H1 (cell line): ENCODE results near the gene CRYAB. TPM values are rescaled to one million over a fixed set of nuclear protein-coding genes. Genes with fewer than 3 reads are reported as not detected.

Source experiments
- CTCF ChIA-PET: fragments of 300-600 bp; sonication (Branson Sonifier 250); formaldehyde crosslinking; loops from one replicate; lab custom pipeline; 2021; ENCODE audit not compliant: partially characterized antibody; lab: Charles Lee
- POLR2A ChIA-PET: fragments of 300-600 bp; sonication (Branson Sonifier 250); formaldehyde crosslinking; loops from one replicate; lab custom pipeline; 2021; ENCODE audit warnings: inconsistent platforms; ENCODE audit not compliant: partially characterized antibody; lab: Charles Lee
- DNase-seq, 2 experiments: peaks; one replicate each; pipeline versions ENCODE4 v3.0.0 to v3.0.0-alpha.2; 2010 to 2022; ENCODE audit warnings: low spot score in 2 of 2, low read depth in 1 of 2, mixed read lengths in 1 of 2
- FAIRE-seq: peaks from 2 replicates; lab custom pipeline; 2011; peaks lifted over from hg19 to GRCh38; lab: Jason Lieb, UNC
- H2AFZ ChIP-seq: 2 replicates; pipeline ENCODE4 v1.8.1; 2012; ENCODE audit warnings: low read length, inconsistent platforms
- H2AK5ac ChIP-seq: 2 replicates; pipeline ENCODE4 v1.6.1; 2013; ENCODE audit warnings: low read depth, low read length
- H2BK120ac ChIP-seq: replicated peaks from 2 replicates; pipeline ENCODE3; 2013; ENCODE audit warnings: low read depth, low read length, inconsistent platforms
- H2BK12ac ChIP-seq: 2 replicates; pipeline ENCODE4 v1.6.1; 2013; ENCODE audit warnings: low read depth, low read length
- H2BK15ac ChIP-seq: 2 replicates; pipeline ENCODE4 v1.6.1; 2013; ENCODE audit warnings: low read length
- H2BK20ac ChIP-seq: 2 replicates; pipeline ENCODE4 v1.6.1; 2013; ENCODE audit warnings: low read length
- H2BK5ac ChIP-seq: 2 replicates; pipeline ENCODE4 v1.6.1; 2013; ENCODE audit warnings: low read depth, low read length
- H3K14ac ChIP-seq: 2 replicates; pipeline ENCODE4 v1.6.1; 2013; ENCODE audit warnings: inconsistent platforms; ENCODE audit not compliant: insufficient read length
- H3K18ac ChIP-seq: 2 replicates; pipeline ENCODE4 v1.6.1; 2013; ENCODE audit warnings: low read length; ENCODE audit errors: extremely low read depth
- H3K23ac ChIP-seq: 2 replicates; pipeline ENCODE4 v1.6.1; 2013; ENCODE audit warnings: inconsistent platforms; ENCODE audit not compliant: insufficient read length
- H3K23me2 ChIP-seq: 2 replicates; pipeline ENCODE4 v1.6.1; 2013; ENCODE audit warnings: low read depth, low read length
- H3K27ac ChIP-seq: 2 replicates; pipeline ENCODE4 v1.6.1; 2011; ENCODE audit warnings: low read depth, low read length, inconsistent platforms
- H3K27me3 ChIP-seq, 4 experiments: replicated peaks in 1 of 4; 1 replicate in 1 of 4; 2 replicates in 3 of 4; pipeline versions ENCODE4 v1.6.1 to v1.8.1; 2011 to 2013; ENCODE audit warnings: low read length in 3 of 4, mild to moderate bottlenecking in 3 of 4, inconsistent platforms in 2 of 4, mixed read lengths in 2 of 4, moderate library complexity in 1 of 4; ENCODE audit not compliant: control insufficient read depth in 3 of 4, insufficient read depth in 3 of 4; ENCODE audit errors: extremely low read depth in 1 of 4
- H3K36me3 ChIP-seq, 4 experiments: 2 replicates each; pipeline versions ENCODE4 v1.6.1 to v1.8.1; 2011 to 2013; ENCODE audit warnings: mild to moderate bottlenecking in 4 of 4, low read length in 3 of 4, moderate library complexity in 2 of 4, control low read depth in 1 of 4, inconsistent platforms in 1 of 4; ENCODE audit not compliant: insufficient read depth in 4 of 4, control insufficient read depth in 2 of 4
- H3K4ac ChIP-seq: replicated peaks from 2 replicates; pipeline ENCODE3; 2013; ENCODE audit warnings: low read length, low read depth, mixed read lengths, inconsistent platforms; ENCODE audit not compliant: insufficient read length
- H3K4me1 ChIP-seq, 4 experiments: replicated peaks in 1 of 4; 1 replicate in 1 of 4; 2 replicates in 3 of 4; pipeline versions ENCODE4 v1.6.1 to v1.8.1; 2011 to 2013; ENCODE audit warnings: low read length in 3 of 4, inconsistent platforms in 2 of 4, mixed read lengths in 1 of 4; ENCODE audit not compliant: insufficient read depth in 4 of 4, control insufficient read depth in 3 of 4
- H3K4me2 ChIP-seq, 2 experiments: 2 replicates each; pipeline versions ENCODE4 v1.6.1 to v1.8.1; 2011 to 2013; ENCODE audit warnings: low read depth in 2 of 2, low read length in 2 of 2, control low read depth in 1 of 2, inconsistent platforms in 1 of 2, mild to moderate bottlenecking in 1 of 2; ENCODE audit not compliant: insufficient read depth in 1 of 2
- H3K4me3 ChIP-seq, 4 experiments: fragments of 200-600, 300-600 bp in 1 of 4; sonication (generic), shearing (Covaris generic), sonication (Bioruptor Twin) in 1 of 4; 2 replicates each; pipeline versions ENCODE4 v1.5.1 to v1.8.1; 2011 to 2016; ENCODE audit warnings: low read length in 4 of 4, low read depth in 3 of 4, control low read depth in 2 of 4, inconsistent platforms in 2 of 4, mild to moderate bottlenecking in 2 of 4, mixed read lengths in 1 of 4, moderate library complexity in 1 of 4; ENCODE audit not compliant: insufficient read depth in 2 of 4; ENCODE audit errors: extremely low read depth in 1 of 4
- H3K56ac ChIP-seq: replicated peaks from 2 replicates; pipeline ENCODE3; 2013; ENCODE audit warnings: low read depth, mild to moderate bottlenecking, mixed read lengths, low read length, inconsistent platforms; ENCODE audit not compliant: insufficient read length
- H3K79me1 ChIP-seq: 2 replicates; pipeline ENCODE4 v1.6.1; 2013; ENCODE audit warnings: low read depth, low read length, control low read depth
- H3K79me2 ChIP-seq, 2 experiments: 2 replicates each; pipeline versions ENCODE4 v1.6.1 to v1.8.1; 2012 to 2013; ENCODE audit warnings: low read length in 2 of 2, mild to moderate bottlenecking in 2 of 2, inconsistent platforms in 1 of 2; ENCODE audit not compliant: insufficient read depth in 2 of 2, control insufficient read depth in 1 of 2
- H3K9ac ChIP-seq, 4 experiments: replicated peaks in 1 of 4; 1 replicate in 1 of 4; 2 replicates in 3 of 4; pipeline versions ENCODE4 v1.6.1 to v1.8.1; 2011 to 2013; ENCODE audit warnings: low read depth in 3 of 4, low read length in 3 of 4, control low read depth in 2 of 4, mild to moderate bottlenecking in 2 of 4, moderate library complexity in 2 of 4, inconsistent platforms in 1 of 4; ENCODE audit errors: extremely low read depth in 1 of 4
- H3K9me3 ChIP-seq, 2 experiments: 2 replicates each; pipeline versions ENCODE4 v1.6.1 to v1.8.1; 2012 to 2013; ENCODE audit warnings: mild to moderate bottlenecking in 2 of 2, moderate library complexity in 2 of 2, control low read depth in 1 of 2, inconsistent platforms in 1 of 2, low read depth in 1 of 2, low read length in 1 of 2, mixed read lengths in 1 of 2; ENCODE audit not compliant: insufficient read depth in 2 of 2
- H4K20me1 ChIP-seq, 2 experiments: replicated peaks in 1 of 2; 2 replicates each; pipeline versions ENCODE3 to v1.8.1; 2011 to 2013; ENCODE audit warnings: inconsistent platforms in 2 of 2, low read length in 2 of 2, mild to moderate bottlenecking in 1 of 2; ENCODE audit not compliant: insufficient read depth in 2 of 2, control insufficient read depth in 1 of 2
- H4K5ac ChIP-seq: 2 replicates; pipeline ENCODE4 v1.6.1; 2013; ENCODE audit warnings: low read length, low read depth, mixed read lengths, inconsistent platforms; ENCODE audit not compliant: insufficient read length
- H4K8ac ChIP-seq: 2 replicates; pipeline ENCODE4 v1.8.0; 2013; ENCODE audit warnings: mild to moderate bottlenecking, moderate library complexity, low read length, inconsistent platforms; ENCODE audit not compliant: insufficient read depth; ENCODE audit errors: extremely low read depth
- H4K91ac ChIP-seq: replicated peaks from 2 replicates; pipeline ENCODE3; 2013; ENCODE audit warnings: low read length, mixed read lengths, inconsistent platforms; ENCODE audit not compliant: insufficient read length
- BCL11A ChIP-seq, 2 experiments: IDR thresholded peaks; one replicate each; pipeline ENCODE4 v1.6.1; 2011; ENCODE audit warnings: low read depth in 2 of 2, low read length in 2 of 2, mild to moderate bottlenecking in 2 of 2
- CHD1 ChIP-seq: IDR thresholded peaks from 2 replicates; pipeline ENCODE4 v1.6.1; 2012; ENCODE audit warnings: low read depth, low read length, improper control_type of control experiment
- CREB1 ChIP-seq: IDR thresholded peaks from 2 replicates; pipeline ENCODE4 v1.6.1; 2012; ENCODE audit warnings: inconsistent platforms
- CTBP2 ChIP-seq: IDR thresholded peaks from 2 replicates; pipeline ENCODE4 v1.7.0; 2011; ENCODE audit warnings: borderline replicate concordance, mild to moderate bottlenecking, moderate library complexity, mixed read lengths, low read length; ENCODE audit not compliant: insufficient read depth, insufficient read length
- FOSL1 ChIP-seq: IDR thresholded peaks from 2 replicates; pipeline ENCODE4 v1.6.1; 2011; ENCODE audit warnings: mild to moderate bottlenecking, low read depth, low read length, moderate library complexity; ENCODE audit not compliant: insufficient read depth
- GABPA ChIP-seq: IDR thresholded peaks from 2 replicates; pipeline ENCODE4 v1.6.1; 2011; ENCODE audit warnings: mild to moderate bottlenecking, low read length, moderate library complexity, borderline replicate concordance; ENCODE audit not compliant: insufficient read depth
- JUN ChIP-seq: IDR thresholded peaks from 2 replicates; pipeline ENCODE4 v1.6.1; 2011; ENCODE audit warnings: low read depth, mild to moderate bottlenecking, improper control_type of control experiment, low read length
- KDM5A ChIP-seq: fragments of 200-600 bp; IDR thresholded peaks from 2 replicates; pipeline ENCODE4 v1.7.1; 2012; ENCODE audit warnings: mild to moderate bottlenecking, low read length, inconsistent platforms, mixed read lengths
- RXRA ChIP-seq: IDR thresholded peaks from 2 replicates; pipeline ENCODE4 v1.6.1; 2011; ENCODE audit warnings: low read depth, mild to moderate bottlenecking, low read length, moderate library complexity; ENCODE audit not compliant: insufficient read depth
- SAP30 ChIP-seq: fragments of 300-600 bp; sonication (generic); IDR thresholded peaks from 2 replicates; pipeline ENCODE4 v1.7.1; 2012; ENCODE audit warnings: low read length, moderate library complexity, mild to moderate bottlenecking, inconsistent platforms; ENCODE audit not compliant: insufficient read depth, insufficient replicate concordance
- SP2 ChIP-seq: IDR thresholded peaks from 2 replicates; pipeline ENCODE4 v1.6.1; 2012; ENCODE audit warnings: mild to moderate bottlenecking, low read length, inconsistent platforms
- WGBS, 2 experiments: shearing (Covaris generic) in 1 of 2; methylation state at CpG; one replicate each; pipeline versions ENCODE4 v1.1.6 to v1.1.7; 2013 to 2015; ENCODE audit warnings: low lambda C conversion rate in 2 of 2, mixed read lengths in 2 of 2, inconsistent platforms in 1 of 2, low coverage in 1 of 2, missing lambda C conversion rate in 1 of 2; ENCODE audit not compliant: insufficient replicate concordance in 2 of 2, insufficient coverage in 1 of 2, insufficient read length in 1 of 2; ENCODE audit errors: extremely low coverage in 1 of 2, missing lambda C conversion rate in 1 of 2; 5-methylcytosine and 5-hydroxymethylcytosine counted together
- polyA plus RNA-seq, 7 experiments: library from polyadenylated mRNA; depleted of rRNA in 3 of 7; stranded (reverse) in 5 of 7; unstranded in 2 of 7; fragments of >200 nt in 5 of 7; fragments of 200-250 nt in 2 of 7; gene quantifications; 1 replicate in 5 of 7; 2 replicates in 1 of 7; 4 replicates in 1 of 7; pipeline versions ENCODE4 v1.2.1 to v1.2.3, GENCODE V29; 2011 to 2013; ENCODE audit warnings: missing spikeins in 2 of 7, mixed read lengths in 2 of 7
- total RNA-seq: library from RNA; stranded (reverse); fragmentation: NEBNext Ultra II Directional; extraction: Animal tissue kit (Norgen Biotek cat#: 25700); gene quantifications from 2 replicates; pipeline ENCODE4 v1.2.1, GENCODE V29; 2021
- TF ChIP-seq, protein P1 (sequence below): IDR thresholded peaks from 2 replicates; pipeline ENCODE4 v1.6.1; 2012; ENCODE audit warnings: low read length, inconsistent platforms

CRYAB gene
- total and polyA plus RNA-seq, 2 of the 8 experiments (the other 6 are each of a cell fraction or from before 2014, with no cell fraction given) = 1.9 to 2.0 TPM

DNA sequence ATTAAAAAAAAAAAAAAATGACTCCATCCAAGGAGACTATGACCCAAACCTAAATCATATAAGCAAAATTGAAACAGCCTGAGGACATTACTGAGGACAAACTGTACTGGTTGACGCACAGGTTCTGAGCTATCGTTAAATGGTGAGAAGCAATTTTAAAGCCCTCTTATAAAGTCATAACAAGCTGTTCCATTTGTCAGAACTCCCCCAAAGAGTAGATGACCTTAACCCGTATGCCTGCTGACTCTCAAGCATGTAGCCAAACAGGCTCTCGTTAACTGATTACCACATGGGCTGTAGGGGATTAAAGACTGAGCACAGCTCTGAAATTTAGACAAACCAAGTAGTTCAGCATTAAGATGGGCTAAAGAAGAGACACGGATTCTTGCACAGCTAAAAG is 2.2 kb downstream of the CRYAB start:
- no peak overlapping the region for H2BK12ac ChIP-seq
- no peak overlapping the region for H3K4ac ChIP-seq
- H2BK20ac ChIP-seq = no peak overlapping the region
- WGBS, 2 experiments = 87% methylated on average over 5 of the region's 5 CpGs; no CpG with 5 or more reads in 1 of the 2 experiments
- peaks cover 4% of the 10 kb centered on the region; the same call in 1 of the 2 replicates for H3K23me2 ChIP-seq
- H4K5ac ChIP-seq = no peak overlapping the region
- no peak overlapping the region for H3K18ac ChIP-seq
- H3K36me3 ChIP-seq = no peaks in the 10 kb centered on the region
- DNase-seq (no peak), FAIRE-seq (no peak)
- H2AFZ ChIP-seq = no peak overlapping the region
- H3K27ac ChIP-seq = no peak overlapping the region
- H4K8ac ChIP-seq = no peak overlapping the region
- H3K23ac ChIP-seq = no peak overlapping the region
- H2BK5ac ChIP-seq = no peak overlapping the region
- H4K20me1 ChIP-seq = no peaks in the 10 kb centered on the region
- no peak overlapping the region for H3K14ac ChIP-seq
- H2AK5ac ChIP-seq = no peak overlapping the region
- no peak overlapping the region for H2BK120ac ChIP-seq
- H3K4me2 ChIP-seq = no peak overlapping the region
- H3K9me3 ChIP-seq = no peaks in the 10 kb centered on the region
- ChIA-PET CTCF (interaction anchor here (0.6 to 4.8 kb wide), 9 partner anchors 12 to 624 kb away, joined by 3 to 27 read pairs (median 3); no protein-coding TSS in a partner anchor), POLR2A (interaction anchor here (0.6 kb wide), 1 partner anchor 71 kb away, joined by 3 read pairs; no protein-coding TSS in a partner anchor)
- peaks cover 0 to 15% (median 9%) of the 10 kb centered on the region in 4 experiments for H3K4me1 ChIP-seq
- H2BK15ac ChIP-seq = no peak overlapping the region
- H4K91ac ChIP-seq = no peak overlapping the region
- H3K56ac ChIP-seq = no peak overlapping the region
- H3K4me3 ChIP-seq = no peak overlapping the region
- H3K79me1 ChIP-seq = no peaks in the 10 kb centered on the region
- no peak overlapping the region for H3K9ac ChIP-seq
- no peaks in the 10 kb centered on the region for H3K79me2 ChIP-seq
- no peaks in the 10 kb centered on the region for H3K27me3 ChIP-seq
- TF ChIP-seq CHD1 = no peak
- TF ChIP-seq, protein P1, sequence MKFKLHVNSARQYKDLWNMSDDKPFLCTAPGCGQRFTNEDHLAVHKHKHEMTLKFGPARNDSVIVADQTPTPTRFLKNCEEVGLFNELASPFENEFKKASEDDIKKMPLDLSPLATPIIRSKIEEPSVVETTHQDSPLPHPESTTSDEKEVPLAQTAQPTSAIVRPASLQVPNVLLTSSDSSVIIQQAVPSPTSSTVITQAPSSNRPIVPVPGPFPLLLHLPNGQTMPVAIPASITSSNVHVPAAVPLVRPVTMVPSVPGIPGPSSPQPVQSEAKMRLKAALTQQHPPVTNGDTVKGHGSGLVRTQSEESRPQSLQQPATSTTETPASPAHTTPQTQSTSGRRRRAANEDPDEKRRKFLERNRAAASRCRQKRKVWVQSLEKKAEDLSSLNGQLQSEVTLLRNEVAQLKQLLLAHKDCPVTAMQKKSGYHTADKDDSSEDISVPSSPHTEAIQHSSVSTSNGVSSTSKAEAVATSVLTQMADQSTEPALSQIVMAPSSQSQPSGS = no peak
- no peak for TF ChIP-seq JUN
- TF ChIP-seq SAP30 = no peak
- TF ChIP-seq CTBP2 = no peak
- TF ChIP-seq BCL11A (IDR thresholded peaks at IDR 0.05; ENCODE audit: low read depth in 2 of 2, low read length in 2 of 2) = no peak
- no peak for TF ChIP-seq RXRA
- TF ChIP-seq CREB1 = no peak
- TF ChIP-seq SP2 = no peak
- no peak for TF ChIP-seq GABPA
- no peak for TF ChIP-seq FOSL1
- no peak for TF ChIP-seq KDM5A
